HepG2 (cell line): ENCODE measurements around the gene DCAF6. TPM values are rescaled to one million over a fixed set of nuclear protein-coding genes. Genes with fewer than 3 reads are reported as not detected.

Experiments used
- BRCA1 ChIP-seq: sonication (generic); formaldehyde crosslinking; IDR thresholded peaks from 2 replicates; pipeline ENCODE4 v1.4.0; 2020; ENCODE audit warnings: missing genetic modification reagents
- CEBPG ChIP-seq: IDR thresholded peaks from 2 replicates; pipeline ENCODE4 v1.6.1; 2016
- FOXO1 ChIP-seq: sonication (generic); formaldehyde crosslinking; IDR thresholded peaks from 2 replicates; pipeline ENCODE4 v1.4.0; 2020; ENCODE audit warnings: missing genetic modification reagents
- FOXP1 ChIP-seq, 2 experiments: fragments of 450-650 bp in 1 of 2; IDR thresholded peaks; 2 replicates each; pipeline ENCODE4 v1.6.1; 2017 to 2018; ENCODE audit warnings: antibody characterized with exemption in 1 of 2
- HDAC1 ChIP-seq: sonication (generic); formaldehyde crosslinking; IDR thresholded peaks from 2 replicates; pipeline ENCODE4 v1.5.1; 2020; ENCODE audit warnings: mild to moderate bottlenecking, missing genetic modification reagents
- HIVEP1 ChIP-seq: sonication (generic); formaldehyde crosslinking; IDR thresholded peaks from 2 replicates; pipeline ENCODE4 v1.4.0; 2020; ENCODE audit warnings: mild to moderate bottlenecking, missing genetic modification reagents
- LCORL ChIP-seq, 2 experiments: fragments of 450-650 bp in 1 of 2; sonication (generic) in 1 of 2; formaldehyde crosslinking in 1 of 2; IDR thresholded peaks; 2 replicates each; pipeline versions ENCODE4 v1.5.0 to v1.6.1; 2017 to 2020; ENCODE audit warnings: antibody characterized with exemption in 1 of 2, missing genetic modification reagents in 1 of 2
- RXRA ChIP-seq: sonication (generic); formaldehyde crosslinking; IDR thresholded peaks from 2 replicates; pipeline ENCODE4 v1.5.1; 2020; ENCODE audit warnings: missing genetic modification reagents
- SETDB1 ChIP-seq: sonication (generic); formaldehyde crosslinking; IDR thresholded peaks from 2 replicates; pipeline ENCODE4 v1.5.1; 2020; ENCODE audit warnings: missing genetic modification reagents, mild to moderate bottlenecking, borderline replicate concordance
- SNAPC2 ChIP-seq: sonication (generic); formaldehyde crosslinking; IDR thresholded peaks from 2 replicates; pipeline ENCODE4 v1.8.1; 2022; ENCODE audit warnings: mild to moderate bottlenecking, missing genetic modification reagents
- XRCC5 ChIP-seq: fragments of 200-400 bp; formaldehyde crosslinking; optimal IDR thresholded peaks from 2 replicates; pipeline ENCODE3; 2017; ENCODE audit warnings: mild to moderate bottlenecking, low read length
- ZNF232 ChIP-seq: sonication (generic); formaldehyde crosslinking; IDR thresholded peaks from 2 replicates; pipeline ENCODE4 v1.4.0; 2020; ENCODE audit warnings: missing genetic modification reagents, borderline replicate concordance
- ZNF687 ChIP-seq: sonication (generic); formaldehyde crosslinking; IDR thresholded peaks from 2 replicates; pipeline ENCODE4 v1.5.1; 2020; ENCODE audit warnings: mild to moderate bottlenecking, missing genetic modification reagents, moderate library complexity
- polyA plus RNA-seq, 8 experiments: library from polyadenylated mRNA; depleted of rRNA in 3 of 8; stranded (reverse) in 7 of 8; unstranded in 1 of 8; fragments of >200 nt; fragmentation: Illumina TruSeq in 4 of 8; extraction: Trizol in 4 of 8; gene quantifications; 2 replicates each; pipeline versions ENCODE4 v1.2.1 to v1.2.3, GENCODE V29; 2011 to 2016; ENCODE audit warnings: low read depth in 4 of 8, missing spikeins in 1 of 8, mixed read lengths in 1 of 8; ENCODE audit not compliant: insufficient read depth in 1 of 8
- total RNA-seq, 5 experiments: library from RNA; depleted of rRNA; stranded (reverse); fragments of >200 nt; fragmentation: Illumina TruSeq; extraction: Trizol; gene quantifications; 2 replicates each; pipeline ENCODE4 v1.2.3, GENCODE V29; 2016; ENCODE audit warnings: low read depth in 1 of 5
- TF ChIP-seq, protein P1 (sequence below): sonication (generic); formaldehyde crosslinking; IDR thresholded peaks from 2 replicates; pipeline ENCODE4 v1.4.0; 2020; ENCODE audit warnings: missing genetic modification reagents, mild to moderate bottlenecking, borderline replicate concordance
- TF ChIP-seq, protein P2 (sequence below): sonication (generic); formaldehyde crosslinking; conservative IDR thresholded peaks from 2 replicates; pipeline ENCODE4 v1.4.0; 2020; ENCODE audit warnings: mild to moderate bottlenecking, missing genetic modification reagents, moderate library complexity

The DCAF6 gene
- total and polyA plus RNA-seq, 2 of the 13 experiments (the other 11 are each of a cell fraction or from before 2014, with no cell fraction given), result 24.7 to 33.7 TPM

GRCh38 chr1:167926486-167926997 is 9.9 kb upstream of the DCAF6 start (continued):
- TF ChIP-seq, protein P1, sequence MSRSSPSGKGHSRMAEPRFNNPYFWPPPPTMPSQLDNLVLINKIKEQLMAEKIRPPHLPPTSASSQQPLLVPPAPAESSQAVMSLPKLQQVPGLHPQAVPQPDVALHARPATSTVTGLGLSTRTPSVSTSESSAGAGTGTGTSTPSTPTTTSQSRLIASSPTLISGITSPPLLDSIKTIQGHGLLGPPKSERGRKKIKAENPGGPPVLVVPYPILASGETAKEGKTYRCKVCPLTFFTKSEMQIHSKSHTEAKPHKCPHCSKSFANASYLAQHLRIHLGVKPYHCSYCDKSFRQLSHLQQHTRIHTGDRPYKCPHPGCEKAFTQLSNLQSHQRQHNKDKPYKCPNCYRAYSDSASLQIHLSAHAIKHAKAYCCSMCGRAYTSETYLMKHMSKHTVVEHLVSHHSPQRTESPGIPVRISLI (CRISPR knock-in tag), result peak; percentile 38; the same call in 1 of the 2 replicates
- TF ChIP-seq SETDB1 (CRISPR knock-in tag), result no peak
- TF ChIP-seq CEBPG, result peak; percentile 66
- TF ChIP-seq SNAPC2 (CRISPR knock-in tag), result 0 out of 2 replicates have a peak, but pooled peaks have one; percentile 42
- TF ChIP-seq RXRA (CRISPR knock-in tag), result 0 out of 2 replicates have a peak, but pooled peaks have one; percentile 17
- TF ChIP-seq, protein P2, sequence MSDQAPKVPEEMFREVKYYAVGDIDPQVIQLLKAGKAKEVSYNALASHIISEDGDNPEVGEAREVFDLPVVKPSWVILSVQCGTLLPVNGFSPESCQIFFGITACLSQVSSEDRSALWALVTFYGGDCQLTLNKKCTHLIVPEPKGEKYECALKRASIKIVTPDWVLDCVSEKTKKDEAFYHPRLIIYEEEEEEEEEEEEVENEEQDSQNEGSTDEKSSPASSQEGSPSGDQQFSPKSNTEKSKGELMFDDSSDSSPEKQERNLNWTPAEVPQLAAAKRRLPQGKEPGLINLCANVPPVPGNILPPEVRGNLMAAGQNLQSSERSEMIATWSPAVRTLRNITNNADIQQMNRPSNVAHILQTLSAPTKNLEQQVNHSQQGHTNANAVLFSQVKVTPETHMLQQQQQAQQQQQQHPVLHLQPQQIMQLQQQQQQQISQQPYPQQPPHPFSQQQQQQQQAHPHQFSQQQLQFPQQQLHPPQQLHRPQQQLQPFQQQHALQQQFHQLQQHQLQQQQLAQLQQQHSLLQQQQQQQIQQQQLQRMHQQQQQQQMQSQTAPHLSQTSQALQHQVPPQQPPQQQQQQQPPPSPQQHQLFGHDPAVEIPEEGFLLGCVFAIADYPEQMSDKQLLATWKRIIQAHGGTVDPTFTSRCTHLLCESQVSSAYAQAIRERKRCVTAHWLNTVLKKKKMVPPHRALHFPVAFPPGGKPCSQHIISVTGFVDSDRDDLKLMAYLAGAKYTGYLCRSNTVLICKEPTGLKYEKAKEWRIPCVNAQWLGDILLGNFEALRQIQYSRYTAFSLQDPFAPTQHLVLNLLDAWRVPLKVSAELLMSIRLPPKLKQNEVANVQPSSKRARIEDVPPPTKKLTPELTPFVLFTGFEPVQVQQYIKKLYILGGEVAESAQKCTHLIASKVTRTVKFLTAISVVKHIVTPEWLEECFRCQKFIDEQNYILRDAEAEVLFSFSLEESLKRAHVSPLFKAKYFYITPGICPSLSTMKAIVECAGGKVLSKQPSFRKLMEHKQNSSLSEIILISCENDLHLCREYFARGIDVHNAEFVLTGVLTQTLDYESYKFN (CRISPR knock-in tag), result peak; percentile 70
- TF ChIP-seq ZNF232 (CRISPR knock-in tag), result peak; percentile 49; the same call in 1 of the 2 replicates
- 0 out of 2 replicates have a peak, but pooled peaks have one; percentile 19 for TF ChIP-seq FOXO1 (CRISPR knock-in tag)
- peak; percentile 52 for TF ChIP-seq ZNF687 (CRISPR knock-in tag)
- peak; percentile 36; the same call in 1 of the 2 replicates for TF ChIP-seq HDAC1
- no peak for TF ChIP-seq HIVEP1 (CRISPR knock-in tag)
- TF ChIP-seq LCORL (IDR thresholded peaks at IDR 0.05), result no peak
- peak; percentile 47; the same call in 1 of the 2 replicates for TF ChIP-seq LCORL (CRISPR knock-in tag; IDR thresholded peaks at IDR 0.05)
- TF ChIP-seq BRCA1 (CRISPR knock-in tag), result no peak
- TF ChIP-seq FOXP1 (IDR thresholded peaks at IDR 0.05), result no peak
- peak; percentile 28; the same call in 1 of the 2 replicates for TF ChIP-seq FOXP1 (CRISPR knock-in tag; IDR thresholded peaks at IDR 0.05)
- peak; percentile 70 for TF ChIP-seq XRCC5
